Right hindlimb (tissue), 1 donor: ENCODE results near the gene GNAI2.
A peak's percentile ranks its signal among the peaks of the same experiment; 100 is the strongest.
"Not testable (repeated sequence)": the region's sequence is repeated elsewhere in the genome, so short reads cannot be mapped to it uniquely, and the experiment has no call there.

Source experiments
- DNase-seq: peaks from one replicate; pipeline ENCODE4 v3.0.0-alpha.2; 2018

GNAI2 gene

GRCh38 chr3:50245831-50246516, 10.0 kb downstream of the GNAI2 start:
- DNase-seq = peak; percentile 94

DNA sequence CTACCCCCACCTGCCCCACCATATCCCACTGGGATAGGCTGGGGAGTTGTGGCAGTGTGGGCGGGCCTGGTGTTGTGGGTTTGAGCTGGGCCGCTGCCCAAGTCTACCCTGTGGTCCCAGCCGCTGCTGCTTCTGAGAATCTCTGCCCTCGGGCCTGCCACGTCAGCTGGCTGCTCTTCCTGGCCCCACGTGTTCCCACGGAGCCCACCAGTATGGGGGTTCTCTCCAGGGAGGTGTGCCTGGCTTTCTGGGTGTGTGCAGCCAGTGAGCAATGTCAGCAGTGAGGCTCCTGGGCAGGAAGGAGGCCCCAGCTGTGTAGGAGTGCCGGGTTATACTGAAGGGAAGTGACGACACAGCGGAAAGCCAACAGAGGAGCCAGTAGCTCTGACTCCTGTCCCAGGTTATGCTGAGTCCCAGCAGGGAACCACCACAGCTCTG, 10.5 kb downstream of the GNAI2 start:
- DNase-seq = peak; percentile 82

GRCh38 chr3:50248387-50248786, 12.4 kb downstream of the GNAI2 start:
- no peak for DNase-seq

DNA sequence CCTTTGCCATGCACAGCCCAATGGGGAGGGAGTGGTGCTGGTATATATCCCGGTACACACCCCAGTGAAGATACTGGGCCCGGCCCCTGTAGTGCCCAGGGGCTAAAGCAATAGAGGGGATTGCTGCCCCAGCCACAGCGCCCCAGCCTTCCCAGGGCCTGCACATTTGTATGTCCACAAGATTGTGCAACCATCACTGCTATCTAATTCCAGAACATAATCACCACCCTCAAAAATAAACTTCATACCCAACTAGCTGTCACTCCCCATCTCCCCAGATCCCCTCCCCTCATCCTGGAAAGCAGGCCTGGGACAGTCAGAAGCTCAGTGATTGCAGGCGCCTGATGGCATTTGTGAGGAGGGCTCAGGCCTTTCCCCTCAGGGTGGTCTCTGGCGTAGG, 13.5 kb downstream of the GNAI2 start:
- no peak for DNase-seq

GRCh38 chr3:50250514-50250913, 14.5 kb downstream of the GNAI2 start:
- no peak for DNase-seq

DNA sequence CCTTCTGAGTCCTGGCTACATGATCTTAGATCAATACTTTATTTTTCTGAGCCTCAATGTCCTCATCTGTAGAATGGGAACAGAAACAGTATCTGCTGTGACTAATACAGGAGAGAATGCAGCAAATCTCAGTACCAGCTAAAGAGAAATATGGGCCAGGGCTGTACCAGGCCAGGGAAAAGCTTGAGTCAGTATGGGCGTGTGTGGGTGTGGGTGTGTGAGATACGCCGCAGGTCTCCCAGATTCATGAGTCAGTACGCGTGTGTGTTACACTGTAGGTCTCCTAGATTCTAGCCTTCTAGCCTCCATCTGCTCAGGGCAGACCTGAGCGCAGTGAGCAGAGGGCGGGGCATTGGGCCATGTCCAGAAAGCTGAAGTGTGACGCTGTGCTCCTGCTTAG, 15.2 kb downstream of the GNAI2 start:
- DNase-seq = no peak

- no peak for DNase-seq
Measured at GRCh38 chr3:50254577-50255250, 18.7 kb downstream of the GNAI2 start.

DNA sequence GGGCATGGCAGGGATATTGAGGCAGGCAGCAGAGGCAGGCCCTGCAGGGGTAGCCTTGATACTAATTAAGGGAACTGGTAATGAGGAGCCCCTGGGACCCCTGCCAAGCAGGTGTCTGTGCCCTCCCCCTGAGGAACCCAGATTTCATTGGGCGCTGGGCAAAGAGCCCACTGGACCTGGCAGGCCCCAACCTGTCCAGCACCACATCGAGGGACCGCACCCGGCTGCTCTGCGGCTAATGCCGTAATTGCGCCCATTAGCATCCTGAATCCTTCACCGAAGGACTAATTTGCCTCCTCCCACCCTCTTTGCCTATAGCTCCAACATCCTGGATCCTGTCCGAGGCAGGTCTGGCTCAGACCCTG, 19.2 kb downstream of the GNAI2 start:
- DNase-seq = no peak

GRCh38 chr3:50256978-50257890, 21.2 kb downstream of the GNAI2 start:
- DNase-seq = no peak

GRCh38 chr3:50258029-50258680, 22.2 kb downstream of the GNAI2 start:
- no peak for DNase-seq

DNA sequence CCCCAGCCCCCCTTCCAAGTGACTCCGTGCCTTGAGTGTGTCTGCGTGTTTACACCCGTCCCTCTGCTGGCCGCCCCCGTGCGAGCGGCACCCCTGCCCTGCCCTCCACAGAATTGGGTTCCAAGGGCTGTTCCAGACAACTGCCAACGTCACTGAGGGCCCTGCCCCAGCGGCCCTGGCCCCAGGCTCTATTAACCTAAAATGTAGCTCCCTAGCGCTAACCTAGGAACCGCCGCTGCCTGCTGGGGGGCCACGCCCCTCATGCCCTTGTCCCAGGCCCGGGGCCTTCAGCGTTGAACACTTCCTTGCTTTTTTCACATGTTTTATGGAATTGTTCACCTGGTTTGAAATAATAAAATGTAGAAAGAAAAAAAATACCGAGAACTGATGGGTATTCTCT, 23.0 kb downstream of the GNAI2 start:
- no peak for DNase-seq

DNA sequence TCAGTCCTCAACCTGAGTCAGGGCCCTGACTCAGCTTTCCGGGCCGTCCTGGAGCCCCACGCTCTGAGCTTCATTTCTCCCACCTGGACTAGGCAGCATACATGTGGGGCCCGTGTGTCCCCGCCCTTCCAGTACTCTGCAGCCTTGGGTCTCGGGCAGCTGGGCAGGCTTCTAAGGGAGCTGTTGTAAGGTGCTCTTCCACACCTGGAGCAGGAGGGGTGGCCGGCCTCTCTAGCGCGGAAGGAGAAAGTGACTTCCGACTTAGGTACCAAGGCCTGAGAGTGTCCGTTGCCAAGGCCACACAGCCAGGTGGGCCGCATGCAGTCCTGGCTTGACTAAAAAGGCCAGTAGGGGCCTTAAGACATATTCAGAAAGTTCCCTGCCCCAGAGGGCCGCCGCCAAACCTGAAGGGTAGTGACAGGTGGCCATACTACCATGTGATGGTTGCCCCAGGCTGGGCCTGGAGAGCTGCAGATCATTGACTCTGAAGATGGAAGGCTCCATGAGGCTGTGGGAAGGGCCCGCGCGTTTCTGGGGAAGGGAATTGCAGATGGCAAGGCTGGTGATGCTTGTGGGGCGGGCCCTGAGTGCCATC, 23.5 kb downstream of the GNAI2 start:
- DNase-seq = no peak

GRCh38 chr3:50260027-50260941, 24.3 kb downstream of the GNAI2 start:
- peak; percentile 97 for DNase-seq

DNA sequence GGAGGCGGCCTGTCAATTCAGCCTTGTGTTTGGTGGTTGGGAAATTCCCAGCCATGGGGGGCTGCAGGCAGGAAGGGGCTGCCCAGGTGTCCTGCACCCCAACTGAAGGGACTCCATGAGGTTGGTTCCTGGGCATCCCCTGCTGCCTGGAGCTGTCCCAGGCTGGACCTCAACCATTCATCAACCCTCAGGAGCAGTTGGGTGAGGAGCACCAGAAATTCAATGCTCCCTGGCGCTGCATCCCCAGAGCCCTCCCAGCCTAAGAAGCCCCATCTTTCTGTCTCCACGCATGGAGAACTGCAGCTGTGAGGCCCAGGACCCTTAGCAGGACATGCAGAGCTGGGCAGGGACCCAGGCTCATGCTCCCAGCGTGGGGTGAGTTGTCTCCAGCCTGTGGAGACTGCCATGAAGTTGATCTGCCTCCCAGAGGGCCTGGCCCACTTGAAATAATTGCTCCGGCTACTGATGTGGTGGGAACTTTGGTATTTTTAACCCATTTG, 25.0 kb downstream of the GNAI2 start:
- no peak for DNase-seq

- no peak for DNase-seq
Measured at GRCh38 chr3:50261505-50261904, 25.5 kb downstream of the GNAI2 start.

DNA sequence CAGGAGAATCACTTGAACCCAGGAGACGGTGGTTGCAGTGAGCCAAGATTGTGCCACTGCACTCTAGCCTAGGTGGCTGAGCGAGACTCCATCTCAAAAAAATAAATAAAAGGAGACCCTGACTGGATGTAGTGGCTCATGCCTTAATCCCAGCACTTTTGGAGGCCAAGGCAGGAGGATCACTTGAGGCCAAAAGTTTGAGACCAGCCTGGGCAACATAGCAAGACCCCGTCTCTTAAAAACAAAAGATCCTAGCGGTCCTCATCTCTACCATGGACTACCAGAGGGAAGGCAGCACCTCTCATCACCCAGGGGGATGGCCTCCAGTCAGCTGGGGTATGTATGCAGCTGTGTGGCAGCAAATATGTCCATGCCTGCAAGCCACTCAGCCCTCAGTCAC, 26.2 kb downstream of the GNAI2 start:
- DNase-seq = not testable (repeated sequence)

DNA sequence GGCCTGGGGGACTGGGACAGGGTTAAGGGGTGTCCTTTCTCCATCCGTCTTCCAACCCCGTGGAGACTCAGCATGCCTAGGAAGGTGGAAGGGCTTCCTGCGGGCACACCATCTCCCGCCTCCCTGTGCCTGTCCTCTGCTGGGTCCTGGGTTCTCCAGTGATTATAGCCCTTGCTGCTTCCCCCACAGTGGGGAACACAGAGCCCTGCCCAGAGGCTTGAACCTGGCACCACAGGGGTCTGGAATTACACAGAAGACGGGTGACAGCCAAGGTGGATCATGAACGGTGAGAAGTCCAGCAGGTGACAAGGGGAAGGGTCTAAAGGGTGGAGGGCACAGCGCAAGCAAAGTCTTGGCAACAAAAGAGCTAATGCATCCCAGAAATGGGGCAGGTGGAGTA, 26.8 kb downstream of the GNAI2 start:
- no peak for DNase-seq

DNA sequence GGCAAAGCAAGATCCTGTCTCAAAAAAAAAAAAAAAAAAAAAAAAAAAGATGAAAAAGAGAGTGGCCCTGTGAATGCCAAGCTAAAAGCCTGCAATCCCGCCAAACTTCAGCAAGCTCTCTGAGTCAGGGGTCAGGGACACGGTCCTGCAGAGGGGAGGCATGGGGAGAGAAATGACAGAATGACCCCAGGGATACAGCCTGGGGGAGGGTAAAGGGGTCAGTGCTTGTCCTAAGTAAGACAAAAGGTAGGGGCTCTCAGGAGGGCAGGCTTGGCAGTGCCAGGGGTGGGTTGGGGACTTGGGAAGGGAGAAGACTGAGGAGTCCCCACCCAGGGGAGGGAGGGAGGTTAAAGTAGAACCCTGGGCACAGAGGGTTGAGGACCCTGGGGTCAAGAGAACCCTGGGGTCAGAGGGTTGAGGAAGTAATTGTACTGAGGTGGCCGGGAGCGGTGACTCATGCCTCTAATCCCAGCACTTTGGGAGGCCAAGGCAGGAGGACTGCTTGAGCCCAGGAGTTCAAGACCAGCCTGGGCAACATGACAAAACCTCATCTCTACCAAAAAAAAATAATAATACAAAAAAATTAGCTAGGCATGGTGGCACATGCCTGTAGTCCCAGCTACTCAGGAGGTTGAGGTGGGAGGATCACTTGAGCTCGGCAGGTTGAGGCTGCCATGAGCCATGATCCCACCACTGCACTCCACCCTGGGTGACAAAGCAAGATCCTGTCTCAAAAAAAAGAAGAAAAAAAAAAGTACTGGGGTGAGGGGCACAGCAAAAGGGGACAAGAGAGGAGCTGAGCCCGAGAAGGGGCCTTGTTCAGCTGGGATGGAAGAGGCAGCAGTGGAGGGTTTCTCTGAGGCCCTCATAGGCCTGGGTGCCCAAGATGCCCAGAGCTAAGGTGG, 27.7 kb downstream of the GNAI2 start:
- DNase-seq = no peak

GRCh38 chr3:50264383-50264963, 28.5 kb downstream of the GNAI2 start:
- peak; percentile 96 for DNase-seq

- DNase-seq = no peak
Measured at GRCh38 chr3:50264964-50265485, 29.0 kb downstream of the GNAI2 start.
